ENCODE results near the gene JARID2.

GRCh38 chr6:15452182-15452941 is 206.5 kb downstream of the JARID2 start:
- TF ChIP-seq CTCF (IDR thresholded peaks at IDR 0.05; ENCODE audit: low read length), result no peak
- no peak for TF ChIP-seq EZH2 (IDR thresholded peaks at IDR 0.05; ENCODE audit: borderline replicate concordance, low read length)

Data from OCI-LY1 (cell line).